GM19099 (cell line): ENCODE data around the gene PCTP.

Experiments
- POLR2A ChIP-seq: IDR thresholded peaks from 3 replicates; pipeline ENCODE4 v1.6.1; 2011; ENCODE audit warnings: low read depth; ENCODE audit not compliant: insufficient read length; ENCODE audit errors: extremely low read depth

PCTP gene

DNA sequence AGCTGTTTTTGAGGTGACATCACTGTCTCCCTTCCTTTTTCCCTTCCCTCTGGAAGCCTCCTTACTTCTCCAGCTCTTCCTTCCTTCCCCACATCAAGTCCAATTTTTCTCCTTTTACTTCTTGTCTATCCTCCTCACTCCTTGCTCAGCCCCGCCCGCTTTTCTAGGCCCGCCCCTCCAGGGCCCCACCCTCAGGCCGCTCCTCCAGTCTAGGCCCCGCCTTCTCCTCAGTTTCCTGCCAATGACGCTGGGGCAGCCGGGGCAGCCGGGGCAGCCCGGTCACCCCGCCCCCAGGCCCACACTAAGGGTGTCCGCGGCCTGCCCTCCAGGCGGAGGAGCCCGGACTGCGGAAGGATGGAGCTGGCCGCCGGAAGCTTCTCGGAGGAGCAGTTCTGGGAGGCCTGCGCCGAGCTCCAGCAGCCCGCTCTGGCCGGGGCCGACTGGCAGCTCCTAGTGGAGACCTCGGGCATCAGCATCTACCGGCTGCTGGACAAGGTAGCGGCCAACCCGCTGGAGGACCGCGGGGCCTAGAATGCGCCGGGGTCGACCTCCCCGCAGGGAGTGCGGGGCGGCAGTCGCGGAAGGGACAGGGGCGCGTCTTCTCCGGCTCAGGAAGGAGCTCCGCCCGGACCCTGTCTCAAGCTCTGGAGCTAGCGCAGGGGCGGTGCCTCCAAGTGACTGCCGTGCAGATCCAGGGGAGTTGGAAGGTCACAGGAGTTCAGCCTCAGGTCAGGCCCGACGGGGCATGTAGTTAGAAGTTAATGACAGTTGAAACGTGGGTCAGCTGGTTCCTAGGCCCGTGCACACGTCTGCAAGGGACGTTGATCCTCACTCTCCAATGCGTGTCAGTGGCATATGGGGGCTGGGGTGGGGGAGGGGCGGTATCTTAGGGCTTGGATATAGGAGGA is at the start of gene PCTP:
Gene PCTP (plus strand): TSS at position 302 of the 908 bp plus-strand sequence. CDS start 53 bp downstream, at position 355.
- TF ChIP-seq POLR2A: peak; percentile 63

DNA sequence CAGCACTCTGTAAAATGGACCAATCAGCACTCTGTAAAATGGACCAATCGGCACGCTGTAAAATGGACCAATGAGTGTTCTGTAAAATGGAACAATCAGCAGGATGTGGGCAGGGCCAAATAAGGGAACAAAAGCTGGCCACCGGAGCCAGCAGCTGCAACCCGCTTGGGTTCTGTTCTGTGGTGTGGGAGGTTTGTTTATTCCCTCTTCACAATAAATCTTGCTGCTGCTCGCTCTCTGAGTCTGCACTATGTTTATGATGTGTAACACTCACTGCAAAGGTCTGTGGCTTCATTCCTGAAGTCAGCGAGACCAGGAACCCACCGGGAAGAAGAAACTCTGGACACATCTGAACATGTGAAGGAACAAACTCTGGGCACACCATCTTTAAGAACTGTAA is 48.7 kb upstream of the PCTP start:
- no peak for TF ChIP-seq POLR2A

- no peak for TF ChIP-seq POLR2A
Observed at GRCh38 chr17:55704401-55704800, 46.5 kb upstream of the PCTP start.

GRCh38 chr17:55705847-55706246 is 45.0 kb upstream of the PCTP start:
- TF ChIP-seq POLR2A: no peak

DNA sequence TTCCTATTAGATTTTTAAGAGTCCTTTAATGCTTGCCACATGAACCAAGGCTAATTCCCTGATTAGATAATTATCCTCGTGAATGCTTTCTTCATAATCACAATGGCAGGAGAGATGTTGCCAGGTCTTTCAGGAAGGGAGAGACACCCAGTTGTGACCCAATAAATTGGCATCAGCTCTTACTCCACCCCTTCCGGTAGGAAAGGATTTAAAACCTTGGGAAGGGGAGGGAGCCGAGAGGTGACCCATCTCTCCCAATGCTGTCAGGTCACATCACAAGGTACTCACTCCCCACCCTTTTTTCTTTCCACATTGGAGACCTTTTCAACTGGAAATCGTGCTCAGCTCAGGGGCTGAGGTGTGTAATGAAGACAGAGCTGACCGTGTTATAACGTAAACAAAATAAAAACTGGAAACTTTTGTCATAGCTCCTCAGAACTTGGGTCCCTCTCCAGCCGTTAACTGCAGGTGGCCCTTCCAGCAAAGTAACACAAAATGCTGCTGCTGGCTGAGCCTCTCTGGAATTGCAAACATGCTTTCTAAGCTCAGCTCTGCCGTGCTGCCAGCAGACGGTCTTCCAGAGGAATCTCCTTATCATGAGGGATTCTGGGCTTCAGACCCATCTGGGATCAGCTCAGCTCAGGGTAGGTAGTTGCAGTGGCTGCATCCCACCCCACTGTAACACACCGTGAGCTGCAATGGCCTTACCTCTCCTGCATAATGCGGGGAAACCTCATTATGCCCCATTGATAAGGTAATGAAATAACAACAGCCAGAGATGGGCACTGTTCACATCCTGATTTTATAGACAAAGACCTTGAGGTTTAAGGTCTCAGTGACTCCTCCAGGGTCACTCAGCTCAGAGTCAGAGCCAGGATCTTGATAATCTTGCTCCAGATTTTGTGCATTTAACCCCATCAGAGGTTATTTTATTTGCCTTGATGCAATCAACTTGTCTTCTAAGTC is 43.8 kb upstream of the PCTP start:
- TF ChIP-seq POLR2A: no peak

GRCh38 chr17:55708175-55708974 is 42.5 kb upstream of the PCTP start:
- TF ChIP-seq POLR2A: no peak

- TF ChIP-seq POLR2A: no peak
Observed at GRCh38 chr17:55709440-55709839, 41.4 kb upstream of the PCTP start.

GRCh38 chr17:55709984-55710383 is 40.9 kb upstream of the PCTP start:
- TF ChIP-seq POLR2A: no peak

DNA sequence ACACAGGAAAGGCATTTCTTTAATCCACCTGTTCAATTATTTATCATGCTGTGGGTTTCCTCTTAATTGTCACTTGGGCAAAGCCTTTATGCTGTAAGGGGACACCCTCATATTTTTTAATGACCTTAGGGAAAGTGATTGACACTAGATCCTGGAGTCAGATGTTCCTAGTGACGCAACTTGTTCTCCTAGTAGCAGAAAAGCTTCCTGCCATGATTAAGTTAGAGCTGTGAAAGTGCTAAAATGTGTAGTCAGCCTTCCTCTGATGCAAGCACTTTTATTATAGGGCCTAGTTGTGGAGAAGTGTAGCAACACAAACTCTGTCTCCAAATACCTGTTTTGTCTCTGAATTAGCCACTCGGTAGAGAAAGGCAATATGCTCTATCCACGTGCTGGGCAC is 40.4 kb upstream of the PCTP start:
- no peak for TF ChIP-seq POLR2A

GRCh38 chr17:55710829-55711496 is 39.9 kb upstream of the PCTP start:
- no peak for TF ChIP-seq POLR2A

GRCh38 chr17:55717432-55717831 is 33.4 kb upstream of the PCTP start:
- TF ChIP-seq POLR2A: no peak

DNA sequence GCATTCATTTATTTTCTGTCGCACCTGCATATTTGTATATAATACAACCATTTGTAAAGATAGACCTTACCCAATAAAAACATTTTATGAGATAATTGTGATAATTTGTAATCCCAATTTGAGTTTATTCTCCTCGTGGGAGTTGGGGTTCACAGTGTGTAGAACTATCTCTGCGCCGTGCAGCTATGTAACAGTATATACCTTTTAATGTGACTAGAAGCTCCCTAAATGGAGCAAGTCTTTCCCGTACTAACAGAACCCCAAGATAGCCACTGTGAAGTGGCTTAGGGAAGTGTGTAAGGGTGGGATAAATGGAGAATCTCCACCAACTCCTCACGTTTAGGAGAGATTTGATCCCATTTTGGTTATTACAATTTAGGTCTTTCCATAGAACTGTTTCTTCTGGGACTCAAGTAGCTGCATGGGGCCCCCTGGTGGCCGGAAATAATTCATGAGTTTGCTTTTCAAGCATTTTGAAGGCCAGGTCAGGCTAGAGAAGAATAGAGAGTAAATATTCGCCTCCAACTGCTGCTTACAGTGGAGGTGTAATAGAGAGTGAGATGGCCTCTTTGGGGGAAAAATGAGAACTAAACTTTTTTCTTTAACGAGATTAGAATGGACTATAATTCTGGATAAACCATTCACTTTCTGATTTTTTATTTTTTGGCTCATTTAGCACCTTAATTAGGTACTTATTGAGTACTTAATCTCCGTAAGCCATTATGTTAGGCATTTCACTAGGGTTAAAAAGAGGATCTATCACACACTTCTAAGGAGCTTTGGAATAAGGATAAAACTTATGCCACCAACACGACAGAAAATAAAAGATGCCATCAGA is 32.7 kb upstream of the PCTP start:
- TF ChIP-seq POLR2A: no peak
